HFFc6 (cell line): Measurements from ENCODE around the gene PIAS4. TPM values are rescaled to one million over a fixed set of nuclear protein-coding genes. Genes with fewer than 3 reads are reported as not detected.

Experiments used
- DNase-seq: peaks from one replicate; pipeline ENCODE4 v3.0.0-alpha.2; 2018
- H3K27ac Mint-ChIP-seq: 2 replicates; pipeline ENCODE4 v1.8.0; 2020; ENCODE audit warnings: mild to moderate bottlenecking, mixed read lengths
- H3K27me3 Mint-ChIP-seq: 2 replicates; pipeline ENCODE4 v1.8.0; 2021; ENCODE audit warnings: mild to moderate bottlenecking, moderate library complexity, mixed read lengths; ENCODE audit not compliant: insufficient read depth
- H3K36me3 Mint-ChIP-seq: 2 replicates; pipeline ENCODE4 v1.8.0; 2021; ENCODE audit warnings: low read depth, mixed read lengths
- H3K4me1 Mint-ChIP-seq: 2 replicates; pipeline ENCODE4 v1.8.0; 2020; ENCODE audit warnings: low read depth, mixed read lengths
- H3K4me3 Mint-ChIP-seq: 2 replicates; pipeline ENCODE4 v1.8.0; 2020; ENCODE audit warnings: mild to moderate bottlenecking, moderate library complexity, mixed read lengths
- H3K9me3 Mint-ChIP-seq: 2 replicates; pipeline ENCODE4 v1.8.0; 2020; ENCODE audit warnings: mild to moderate bottlenecking, mixed read lengths
- total RNA-seq, 6 experiments: library from RNA; stranded (reverse); fragmentation: NEBNext Ultra II Directional; extraction: Animal tissue kit (Norgen Biotek cat#: 25700); gene quantifications; 2 replicates in 1 of 6; 3 replicates in 5 of 6; pipeline ENCODE4 v1.2.3, GENCODE V29; 2021
- TF ChIP-seq, protein P1 (sequence below): fragments of 200-600 bp; sonication (generic); IDR thresholded peaks from 2 replicates; pipeline ENCODE4 v1.5.0; 2021; ENCODE audit warnings: antibody characterized with exemption, mild to moderate bottlenecking

PIAS4 gene
- total RNA-seq, 6 experiments from 2014 or later = 20.0 to 26.0 (median 23.3) TPM

DNA sequence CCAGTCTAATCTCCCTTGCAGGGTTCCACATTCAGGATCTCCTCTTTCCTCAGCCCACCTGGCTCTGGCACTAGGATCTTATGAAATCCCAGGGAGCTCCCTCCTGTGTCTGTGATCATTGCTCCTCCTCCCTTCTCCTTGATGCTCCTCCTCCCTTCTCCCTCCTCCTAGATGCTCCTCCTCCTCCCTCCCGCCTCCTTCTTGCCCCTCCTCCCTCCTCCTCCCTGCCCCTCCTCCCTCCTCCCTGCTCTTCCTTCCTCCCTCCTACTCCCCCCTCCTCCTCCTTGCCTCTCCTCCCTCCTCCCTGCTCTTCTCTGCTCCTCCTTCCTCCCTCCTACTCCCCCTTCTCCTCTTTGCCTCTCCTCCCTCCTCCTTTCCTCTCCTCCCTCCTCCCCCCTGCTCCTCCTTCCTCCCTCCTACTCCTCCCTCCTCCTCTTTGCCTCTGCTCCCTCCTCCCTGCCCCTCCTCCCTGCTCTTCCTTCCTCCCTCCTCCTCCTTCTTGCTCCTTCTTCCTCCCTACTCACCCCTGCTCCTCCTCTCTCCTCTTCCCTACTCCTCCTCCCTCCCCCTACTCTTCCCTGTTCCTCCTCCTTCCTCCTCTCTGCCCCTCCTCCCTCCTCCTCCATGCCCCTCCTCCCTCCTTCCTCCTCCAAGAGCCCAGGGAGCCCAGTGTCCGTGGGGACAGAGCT, 74.0 kb downstream of the PIAS4 start:
- no peaks in the 10 kb centered on the region for H3K9me3 Mint-ChIP-seq
- H3K4me1 Mint-ChIP-seq = no peaks in the 10 kb centered on the region
- H3K4me3 Mint-ChIP-seq = no peak overlapping the region
- no peaks in the 10 kb centered on the region for H3K36me3 Mint-ChIP-seq
- no peak for DNase-seq
- peaks cover 4% of the 10 kb centered on the region for H3K27me3 Mint-ChIP-seq
- no peak overlapping the region for H3K27ac Mint-ChIP-seq
- TF ChIP-seq, protein P1, sequence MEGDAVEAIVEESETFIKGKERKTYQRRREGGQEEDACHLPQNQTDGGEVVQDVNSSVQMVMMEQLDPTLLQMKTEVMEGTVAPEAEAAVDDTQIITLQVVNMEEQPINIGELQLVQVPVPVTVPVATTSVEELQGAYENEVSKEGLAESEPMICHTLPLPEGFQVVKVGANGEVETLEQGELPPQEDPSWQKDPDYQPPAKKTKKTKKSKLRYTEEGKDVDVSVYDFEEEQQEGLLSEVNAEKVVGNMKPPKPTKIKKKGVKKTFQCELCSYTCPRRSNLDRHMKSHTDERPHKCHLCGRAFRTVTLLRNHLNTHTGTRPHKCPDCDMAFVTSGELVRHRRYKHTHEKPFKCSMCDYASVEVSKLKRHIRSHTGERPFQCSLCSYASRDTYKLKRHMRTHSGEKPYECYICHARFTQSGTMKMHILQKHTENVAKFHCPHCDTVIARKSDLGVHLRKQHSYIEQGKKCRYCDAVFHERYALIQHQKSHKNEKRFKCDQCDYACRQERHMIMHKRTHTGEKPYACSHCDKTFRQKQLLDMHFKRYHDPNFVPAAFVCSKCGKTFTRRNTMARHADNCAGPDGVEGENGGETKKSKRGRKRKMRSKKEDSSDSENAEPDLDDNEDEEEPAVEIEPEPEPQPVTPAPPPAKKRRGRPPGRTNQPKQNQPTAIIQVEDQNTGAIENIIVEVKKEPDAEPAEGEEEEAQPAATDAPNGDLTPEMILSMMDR = no peak

DNA sequence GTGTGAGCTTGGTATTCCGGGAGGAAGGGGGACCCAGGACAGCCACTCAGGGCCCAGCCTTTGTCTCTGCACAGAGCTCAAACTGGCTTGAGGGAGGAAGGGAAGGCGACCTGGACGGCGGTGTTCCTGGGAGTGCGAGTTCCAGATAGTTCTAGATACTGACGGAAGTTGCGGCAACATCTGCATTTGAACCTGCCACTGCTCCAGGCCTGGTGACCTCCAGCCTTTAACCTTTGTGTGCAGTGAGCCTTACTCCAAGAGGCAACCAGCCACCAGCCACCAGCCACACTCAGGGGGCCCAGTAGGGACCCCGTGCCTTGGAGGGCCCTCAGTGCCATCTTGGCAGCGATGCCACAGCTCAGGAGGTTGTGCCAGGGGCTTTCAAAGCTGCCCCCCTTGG, 74.6 kb downstream of the PIAS4 start:
- no peak overlapping the region for H3K27ac Mint-ChIP-seq
- peaks cover 4% of the 10 kb centered on the region for H3K27me3 Mint-ChIP-seq

DNA sequence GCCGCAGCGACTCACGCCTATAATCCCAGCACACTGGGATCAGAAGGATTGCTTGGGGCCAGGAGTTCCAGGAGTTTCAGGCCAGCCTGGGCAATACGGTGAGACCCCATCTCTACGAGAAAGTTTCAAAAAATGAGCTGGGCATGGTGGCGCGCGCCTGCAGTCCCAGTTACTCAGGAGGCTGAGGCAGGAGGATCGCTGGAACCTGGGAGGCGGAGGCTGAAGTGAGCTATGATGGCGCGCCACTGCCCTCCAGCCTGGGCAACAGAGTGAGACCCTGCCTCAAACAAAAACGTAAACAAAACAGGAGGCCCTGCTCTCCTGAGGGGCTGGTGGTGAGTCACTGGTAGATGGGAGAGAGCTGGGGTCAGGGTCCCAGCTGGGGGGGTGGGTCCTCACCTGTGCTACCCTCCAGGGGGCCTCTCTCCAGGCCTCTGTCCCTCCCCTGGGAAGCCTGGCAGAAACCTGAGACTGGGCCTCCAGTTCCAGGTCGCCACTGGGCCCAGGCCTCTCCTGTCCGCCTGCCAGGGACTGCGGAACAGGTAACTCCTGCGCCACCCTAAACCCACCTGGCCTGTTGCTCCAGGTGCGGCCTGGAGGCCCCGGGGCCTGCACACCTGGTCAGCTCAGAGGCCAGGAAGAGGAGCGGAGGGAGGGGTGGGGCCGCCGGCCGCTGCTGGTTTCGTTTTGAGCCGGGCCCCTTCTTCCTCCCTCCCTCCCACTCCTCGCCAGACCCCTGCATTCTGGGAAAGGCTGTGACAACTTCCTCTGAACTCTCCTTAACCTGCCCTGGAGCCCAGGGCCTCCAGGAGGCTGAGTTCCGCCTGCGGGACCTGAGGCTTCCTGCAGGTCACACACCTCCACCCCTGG, 76.4 kb downstream of the PIAS4 start:
- Mint-ChIP-seq H3K36me3 (no peaks in the 10 kb centered on the region), H3K27me3 (peaks cover 3% of the 10 kb centered on the region), H3K4me1 (no peaks in the 10 kb centered on the region), H3K9me3 (no peaks in the 10 kb centered on the region), H3K4me3 (no peak overlapping the region), H3K27ac (no peak overlapping the region)
- TF ChIP-seq, protein P1 = no peak
- DNase-seq = no peak

More for the DNA sequence above, 74.6 kb downstream of the PIAS4 start:
- H3K4me1 Mint-ChIP-seq = no peaks in the 10 kb centered on the region
- no peaks in the 10 kb centered on the region for H3K9me3 Mint-ChIP-seq
- no peak for DNase-seq
- no peak overlapping the region for H3K4me3 Mint-ChIP-seq
- no peaks in the 10 kb centered on the region for H3K36me3 Mint-ChIP-seq
- TF ChIP-seq, protein P1 = no peak

DNA sequence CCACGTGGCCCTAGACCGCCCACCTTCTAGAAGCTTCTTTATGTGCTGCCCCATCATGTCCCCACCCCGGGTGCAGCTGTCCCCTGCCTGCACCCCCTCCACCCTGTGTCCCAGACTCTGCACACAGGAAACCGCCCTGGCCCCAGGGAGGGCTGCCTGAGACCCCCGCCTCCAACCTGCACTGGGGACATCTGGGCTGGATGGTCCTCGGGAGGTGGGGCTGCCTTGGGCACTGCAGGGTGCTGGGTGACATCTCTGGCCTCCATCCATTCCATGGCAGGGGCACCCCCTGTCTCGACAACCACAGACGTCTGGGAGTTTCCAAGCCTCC, 77.0 kb downstream of the PIAS4 start:
- Mint-ChIP-seq H3K4me1 (no peaks in the 10 kb centered on the region), H3K4me3 (no peak overlapping the region), H3K27me3 (peaks cover 3% of the 10 kb centered on the region), H3K36me3 (no peaks in the 10 kb centered on the region), H3K27ac (no peak overlapping the region), H3K9me3 (no peaks in the 10 kb centered on the region)
- TF ChIP-seq, protein P1 = no peak
- no peak for DNase-seq

DNA sequence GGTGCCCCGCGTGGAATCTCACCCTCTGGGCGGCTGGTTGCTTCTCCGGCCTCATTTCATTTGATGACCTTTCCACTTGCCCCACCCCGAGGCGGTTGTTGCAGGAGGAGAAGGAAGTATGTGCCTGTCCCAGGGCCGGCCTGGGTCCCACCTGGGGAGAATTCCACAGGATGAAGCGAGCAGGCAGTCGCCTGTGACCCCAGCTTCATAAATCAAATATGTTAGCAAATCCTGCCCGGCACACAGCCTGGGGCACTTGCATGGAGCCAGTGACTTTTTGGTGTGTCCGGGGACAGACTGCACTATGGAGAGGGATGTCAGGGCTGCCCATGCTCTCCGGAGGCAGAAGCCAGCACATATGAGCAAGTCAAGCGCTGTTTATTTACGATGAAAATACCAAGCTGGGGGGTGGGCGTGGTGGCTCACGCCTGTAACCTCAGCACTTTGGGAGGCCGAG, 78.9 kb downstream of the PIAS4 start:
- DNase-seq = no peak
- Mint-ChIP-seq H3K36me3 (no peaks in the 10 kb centered on the region), H3K9me3 (no peaks in the 10 kb centered on the region), H3K27ac (no peak overlapping the region), H3K27me3 (peaks cover 3% of the 10 kb centered on the region), H3K4me3 (no peak overlapping the region), H3K4me1 (no peaks in the 10 kb centered on the region)
- TF ChIP-seq, protein P1 = no peak
